Tibial artery (tissue), 4 donors: ENCODE data around the gene DCP2.
A peak's percentile ranks its signal among the peaks of the same experiment; 100 is the strongest.

Source experiments
- DNase-seq, 2 donors: peaks; one replicate each; pipeline ENCODE4 v3.0.0-alpha.2; 2019
- H3K27ac ChIP-seq, 2 donors: fragments of 200-600 bp; sonication (generic) in 1 of 2; 1 replicate in 1 of 2; 2 replicates in 1 of 2; pipeline ENCODE4 v1.5.1; 2018 to 2019; ENCODE audit warnings: mild to moderate bottlenecking in 1 of 2
- H3K27me3 ChIP-seq, 2 donors: fragments of 200-600 bp; sonication (generic) in 1 of 2; one replicate each; pipeline versions ENCODE4 v1.5.1 to v1.6.0; 2016 to 2019
- H3K36me3 ChIP-seq, 3 donors: fragments of 200-600 bp; sonication (generic) in 2 of 3; one replicate each; pipeline ENCODE4 v1.5.1; 2016 to 2019; ENCODE audit warnings: mild to moderate bottlenecking in 2 of 3
- H3K4me1 ChIP-seq, 4 donors: fragments of 200-600 bp; sonication (generic) in 2 of 4; 1 replicate in 3 of 4; 2 replicates in 1 of 4; pipeline ENCODE4 v1.5.1; 2016 to 2019
- H3K4me3 ChIP-seq, 2 donors: fragments of 200-600 bp; sonication (generic) in 1 of 2; 1 replicate in 1 of 2; 2 replicates in 1 of 2; pipeline ENCODE4 v1.5.1; 2018 to 2019; ENCODE audit warnings: mild to moderate bottlenecking in 2 of 2
- H3K9me3 ChIP-seq, 3 donors: fragments of 200-600 bp; sonication (generic) in 1 of 3; one replicate each; pipeline ENCODE4 v1.5.1; 2016 to 2019
- CTCF ChIP-seq, 2 experiments: fragments of 200-600 bp in 1 of 2; fragments of 450-650 bp in 1 of 2; IDR thresholded peaks; one replicate each; pipeline ENCODE4 v1.5.1; 2017 to 2019; ENCODE audit warnings: antibody characterized with exemption in 2 of 2, mild to moderate bottlenecking in 1 of 2, moderate library complexity in 1 of 2
- intact Hi-C: fragments of 100-400 bp; cut with DNase I; formaldehyde crosslinking; loops from one replicate; pipeline ENCODE4 v1.15.0; 2023; ENCODE audit warnings: low total_unique reads

Gene DCP2

GRCh38 chr5:113047733-113048652 is 71.4 kb downstream of the DCP2 start:
- no peaks in the 10 kb centered on the region for H3K9me3 ChIP-seq
- peaks cover 0 to 20% (median 11%) of the 10 kb centered on the region in 4 donors for H3K4me1 ChIP-seq
- intact Hi-C loops, result no loop called here
- H3K27ac ChIP-seq, result no peak overlapping the region
- no peak overlapping the region for H3K4me3 ChIP-seq
- peak in 1 of 2 donors; percentile 43 for DNase-seq
- no peaks in the 10 kb centered on the region for H3K27me3 ChIP-seq
- H3K36me3 ChIP-seq, result peaks cover 0 to 28% (median 0%) of the 10 kb centered on the region in 3 donors
- no peak for TF ChIP-seq CTCF (IDR thresholded peaks at IDR 0.05)

- intact Hi-C loops, result no loop called here
- Histone ChIP-seq H3K36me3 (peaks cover 0 to 28% (median 0%) of the 10 kb centered on the region in 3 donors), H3K27me3 (no peaks in the 10 kb centered on the region), H3K4me1 (peaks cover 0 to 20% (median 11%) of the 10 kb centered on the region in 4 donors), H3K9me3 (no peaks in the 10 kb centered on the region), H3K27ac (no peak overlapping the region), H3K4me3 (no peak overlapping the region)
- no peak for TF ChIP-seq CTCF (IDR thresholded peaks at IDR 0.05)
- DNase-seq, result no peak
Observed at GRCh38 chr5:113048931-113049330, 72.3 kb downstream of the DCP2 start.

- Histone ChIP-seq H3K9me3 (no peaks in the 10 kb centered on the region), H3K27ac (no peak overlapping the region), H3K4me1 (peaks cover 0 to 20% (median 11%) of the 10 kb centered on the region in 4 donors), H3K27me3 (no peaks in the 10 kb centered on the region), H3K36me3 (peaks cover 0 to 28% (median 0%) of the 10 kb centered on the region in 3 donors), H3K4me3 (no peak overlapping the region)
- peak; percentile 37 to 56 for DNase-seq
- intact Hi-C loops, result no loop called here
- TF ChIP-seq CTCF (IDR thresholded peaks at IDR 0.05), result no peak
Observed at GRCh38 chr5:113050721-113051382, 74.3 kb downstream of the DCP2 start.

- peaks cover 0 to 20% (median 11%) of the 10 kb centered on the region in 4 donors for H3K4me1 ChIP-seq
- H3K27ac ChIP-seq, result no peak overlapping the region
- no peaks in the 10 kb centered on the region for H3K9me3 ChIP-seq
- no peak for DNase-seq
- H3K4me3 ChIP-seq, result no peak overlapping the region
- peaks cover 0 to 26% (median 0%) of the 10 kb centered on the region in 3 donors for H3K36me3 ChIP-seq
- intact Hi-C loops, result no loop called here
- no peaks in the 10 kb centered on the region for H3K27me3 ChIP-seq
- TF ChIP-seq CTCF (IDR thresholded peaks at IDR 0.05), result no peak
Observed at GRCh38 chr5:113052041-113052795, 75.6 kb downstream of the DCP2 start.

DNA sequence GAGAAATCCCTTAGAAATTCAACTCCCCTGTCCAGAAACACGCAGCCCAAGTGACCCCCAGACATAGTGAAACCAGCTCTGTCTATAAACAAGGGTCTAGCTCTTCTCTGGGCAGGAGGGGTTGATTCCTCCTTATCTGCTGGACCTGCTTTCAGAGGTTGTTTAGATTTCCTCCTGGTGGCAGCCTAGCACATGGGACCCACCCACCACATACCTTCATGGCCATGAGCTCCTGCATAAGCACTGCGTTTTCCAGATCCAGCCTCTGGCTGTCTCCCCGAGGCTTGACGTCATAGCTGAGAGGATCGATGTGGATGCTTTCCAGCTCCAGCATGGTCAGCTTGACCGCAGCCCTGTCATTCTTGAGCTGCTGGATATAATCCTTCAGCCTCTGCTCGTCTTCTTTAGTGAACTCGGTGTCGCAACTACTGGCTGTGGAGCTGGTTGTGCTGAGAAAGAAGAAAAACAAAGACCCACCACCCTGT is 77.0 kb downstream of the DCP2 start:
- H3K4me1 ChIP-seq, result peaks cover 0 to 20% (median 11%) of the 10 kb centered on the region in 4 donors
- H3K4me3 ChIP-seq, result no peak overlapping the region
- intact Hi-C loops, result no loop called here
- no peaks in the 10 kb centered on the region for H3K27me3 ChIP-seq
- no peaks in the 10 kb centered on the region for H3K9me3 ChIP-seq
- H3K36me3 ChIP-seq, result peaks cover 0 to 15% (median 0%) of the 10 kb centered on the region in 3 donors
- no peak for TF ChIP-seq CTCF (IDR thresholded peaks at IDR 0.05)
- no peak overlapping the region for H3K27ac ChIP-seq
- DNase-seq, result no peak
